ENCODE measurements around the gene UPK1A.

Gene UPK1A

GRCh38 chr19:35666251-35666913 lies at the start of gene UPK1A:
Gene UPK1A (plus strand): TSS chr19:35666517. CDS start chr19:35666813, 296 bp downstream.
- no peak within 1 kb of the TSS for H2AFZ ChIP-seq
- no peaks in the 10 kb centered on the region for H3K36me3 ChIP-seq (ENCODE audit: control insufficient read depth, insufficient read depth, low read length)
- H3K4me3 ChIP-seq (ENCODE audit: low read depth, low read length), result no peak within 1 kb of the TSS
- TF ChIP-seq, protein P1, sequence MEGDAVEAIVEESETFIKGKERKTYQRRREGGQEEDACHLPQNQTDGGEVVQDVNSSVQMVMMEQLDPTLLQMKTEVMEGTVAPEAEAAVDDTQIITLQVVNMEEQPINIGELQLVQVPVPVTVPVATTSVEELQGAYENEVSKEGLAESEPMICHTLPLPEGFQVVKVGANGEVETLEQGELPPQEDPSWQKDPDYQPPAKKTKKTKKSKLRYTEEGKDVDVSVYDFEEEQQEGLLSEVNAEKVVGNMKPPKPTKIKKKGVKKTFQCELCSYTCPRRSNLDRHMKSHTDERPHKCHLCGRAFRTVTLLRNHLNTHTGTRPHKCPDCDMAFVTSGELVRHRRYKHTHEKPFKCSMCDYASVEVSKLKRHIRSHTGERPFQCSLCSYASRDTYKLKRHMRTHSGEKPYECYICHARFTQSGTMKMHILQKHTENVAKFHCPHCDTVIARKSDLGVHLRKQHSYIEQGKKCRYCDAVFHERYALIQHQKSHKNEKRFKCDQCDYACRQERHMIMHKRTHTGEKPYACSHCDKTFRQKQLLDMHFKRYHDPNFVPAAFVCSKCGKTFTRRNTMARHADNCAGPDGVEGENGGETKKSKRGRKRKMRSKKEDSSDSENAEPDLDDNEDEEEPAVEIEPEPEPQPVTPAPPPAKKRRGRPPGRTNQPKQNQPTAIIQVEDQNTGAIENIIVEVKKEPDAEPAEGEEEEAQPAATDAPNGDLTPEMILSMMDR (IDR thresholded peaks at IDR 0.05), result no peak
- no peaks in the 10 kb centered on the region for H3K27me3 ChIP-seq (ENCODE audit: control insufficient read depth, insufficient read depth, low read length)
- no peak within 1 kb of the TSS for H3K27ac ChIP-seq
- H3K4me1 ChIP-seq, result no peaks in the 10 kb centered on the region
- no peak within 1 kb of the TSS for H3K4me2 ChIP-seq (ENCODE audit: low read length)
- H3K9ac ChIP-seq, result no peak within 1 kb of the TSS
- no peaks in the 10 kb centered on the region for H3K79me2 ChIP-seq
- no peaks in the 10 kb centered on the region for H3K9me3 ChIP-seq (ENCODE audit: control insufficient read depth, low read length)

GRCh38 chr19:35618857-35619256 lies 47.5 kb upstream of the UPK1A start:
- Histone ChIP-seq H3K79me2 (no peaks in the 10 kb centered on the region), H3K9ac (no peak overlapping the region), H3K36me3 (ENCODE audit: control insufficient read depth, insufficient read depth, low read length) (no peaks in the 10 kb centered on the region), H3K27me3 (ENCODE audit: control insufficient read depth, insufficient read depth, low read length) (no peaks in the 10 kb centered on the region), H3K4me2 (ENCODE audit: low read length) (no peak overlapping the region), H2AFZ (no peak overlapping the region), H3K9me3 (ENCODE audit: control insufficient read depth, low read length) (no peaks in the 10 kb centered on the region), H3K4me1 (no peaks in the 10 kb centered on the region), H3K27ac (no peak overlapping the region), H3K4me3 (ENCODE audit: low read depth, low read length) (no peak overlapping the region)
- TF ChIP-seq, protein P1 (IDR thresholded peaks at IDR 0.05), result no peak

- Histone ChIP-seq H3K9me3 (ENCODE audit: control insufficient read depth, low read length) (no peaks in the 10 kb centered on the region), H3K4me3 (ENCODE audit: low read depth, low read length) (no peak overlapping the region), H2AFZ (no peak overlapping the region), H3K79me2 (no peaks in the 10 kb centered on the region), H3K36me3 (ENCODE audit: control insufficient read depth, insufficient read depth, low read length) (no peaks in the 10 kb centered on the region), H3K27ac (no peak overlapping the region), H3K4me1 (no peaks in the 10 kb centered on the region), H3K9ac (no peak overlapping the region), H3K4me2 (ENCODE audit: low read length) (no peak overlapping the region), H3K27me3 (ENCODE audit: control insufficient read depth, insufficient read depth, low read length) (no peaks in the 10 kb centered on the region)
- TF ChIP-seq, protein P1 (IDR thresholded peaks at IDR 0.05), result no peak
These were observed 46.9 kb upstream of the UPK1A start for GRCh38 chr19:35619290-35619923.

- H3K27ac ChIP-seq, result no peak overlapping the region
- H3K9me3 ChIP-seq (ENCODE audit: control insufficient read depth, low read length), result no peaks in the 10 kb centered on the region
- H3K4me1 ChIP-seq, result no peaks in the 10 kb centered on the region
- no peaks in the 10 kb centered on the region for H3K27me3 ChIP-seq (ENCODE audit: control insufficient read depth, insufficient read depth, low read length)
- TF ChIP-seq, protein P1 (IDR thresholded peaks at IDR 0.05), result no peak
- H3K4me2 ChIP-seq (ENCODE audit: low read length), result no peak overlapping the region
- no peak overlapping the region for H3K4me3 ChIP-seq (ENCODE audit: low read depth, low read length)
- no peaks in the 10 kb centered on the region for H3K79me2 ChIP-seq
- no peak overlapping the region for H3K9ac ChIP-seq
- H2AFZ ChIP-seq, result no peak overlapping the region
- H3K36me3 ChIP-seq (ENCODE audit: control insufficient read depth, insufficient read depth, low read length), result no peaks in the 10 kb centered on the region
These were observed 46.3 kb upstream of the UPK1A start for GRCh38 chr19:35620001-35620400.

GRCh38 chr19:35621708-35622107 lies 44.6 kb upstream of the UPK1A start:
- Histone ChIP-seq H3K9me3 (ENCODE audit: control insufficient read depth, low read length) (no peaks in the 10 kb centered on the region), H3K4me2 (ENCODE audit: low read length) (no peak overlapping the region), H3K27ac (no peak overlapping the region), H3K27me3 (ENCODE audit: control insufficient read depth, insufficient read depth, low read length) (no peaks in the 10 kb centered on the region), H3K9ac (no peak overlapping the region), H3K4me1 (no peaks in the 10 kb centered on the region), H3K79me2 (no peaks in the 10 kb centered on the region), H3K4me3 (ENCODE audit: low read depth, low read length) (no peak overlapping the region), H3K36me3 (ENCODE audit: control insufficient read depth, insufficient read depth, low read length) (no peaks in the 10 kb centered on the region), H2AFZ (no peak overlapping the region)
- TF ChIP-seq, protein P1 (IDR thresholded peaks at IDR 0.05), result no peak

Data from parathyroid adenoma (tissue), 2 donors.